MM.1S (cell line): ENCODE measurements around the gene ALDH3B1.

Experiments used
- DNase-seq: peaks from one replicate; pipeline ENCODE4 v3.0.0-alpha.2; 2015
- H2AFZ ChIP-seq: fragments of 300-600 bp; sonication (generic); 2 replicates; pipeline ENCODE4 v1.6.0; 2016; ENCODE audit warnings: antibody characterized with exemption, low read length
- H3F3A ChIP-seq: fragments of 300-600 bp; sonication (generic); 2 replicates; pipeline ENCODE4 v1.6.1; 2016; ENCODE audit warnings: mild to moderate bottlenecking, antibody characterized with exemption, low read length, moderate library complexity, mixed read lengths; ENCODE audit not compliant: insufficient read depth
- H3K27ac ChIP-seq: fragments of 300-600 bp; sonication (generic); 2 replicates; pipeline ENCODE4 v1.5.1; 2016; ENCODE audit warnings: mild to moderate bottlenecking, low read length
- H3K27me3 ChIP-seq: fragments of 300-600 bp; sonication (generic); replicated peaks from 2 replicates; pipeline ENCODE4 v1.6.0; 2016; ENCODE audit warnings: low read length; ENCODE audit not compliant: insufficient read depth
- H3K36me3 ChIP-seq: fragments of 300-600 bp; sonication (generic); replicated peaks from 2 replicates; pipeline ENCODE4 v1.6.1; 2016; ENCODE audit warnings: mild to moderate bottlenecking, low read length, mixed read lengths; ENCODE audit not compliant: insufficient read depth
- H3K4me1 ChIP-seq: fragments of 300-600 bp; sonication (generic); 2 replicates; pipeline ENCODE4 v1.6.1; 2016; ENCODE audit warnings: low read length, mixed read lengths
- H3K4me2 ChIP-seq: fragments of 300-600 bp; sonication (generic); 2 replicates; pipeline ENCODE4 v1.6.0; 2016; ENCODE audit warnings: low read depth, low read length
- H3K4me3 ChIP-seq: fragments of 300-600 bp; sonication (generic); 2 replicates; pipeline ENCODE4 v1.5.1; 2016; ENCODE audit warnings: low read length, mixed read lengths
- H3K79me2 ChIP-seq: fragments of 300-600 bp; sonication (generic); 2 replicates; pipeline ENCODE4 v1.6.1; 2016; ENCODE audit warnings: mixed run types, low read length, mixed read lengths
- H3K9ac ChIP-seq: fragments of 300-600 bp; sonication (generic); 2 replicates; pipeline ENCODE4 v1.6.1; 2016; ENCODE audit warnings: low read length, mixed read lengths
- H3K9me2 ChIP-seq: fragments of 300-600 bp; sonication (generic); replicated peaks from 2 replicates; pipeline ENCODE4 v1.6.1; 2016; ENCODE audit warnings: mild to moderate bottlenecking, low read length, mixed read lengths; ENCODE audit not compliant: insufficient read depth
- H3K9me3 ChIP-seq: fragments of 300-600 bp; sonication (generic); replicated peaks from 2 replicates; pipeline ENCODE4 v1.6.1; 2016; ENCODE audit warnings: mild to moderate bottlenecking, low read length, mixed read lengths; ENCODE audit not compliant: insufficient read depth
- H4K20me1 ChIP-seq: fragments of 300-600 bp; sonication (generic); 2 replicates; pipeline ENCODE4 v1.6.1; 2016; ENCODE audit warnings: mild to moderate bottlenecking, low read length, moderate library complexity, mixed read lengths; ENCODE audit not compliant: insufficient read depth
- CTCF ChIP-seq: fragments of 300-600 bp; sonication (generic); IDR thresholded peaks from 2 replicates; pipeline ENCODE4 v1.5.1; 2016; ENCODE audit warnings: antibody characterized with exemption, low read length, mixed read lengths
- EZH2 ChIP-seq: fragments of 300-600 bp; sonication (generic); optimal IDR thresholded peaks from 2 replicates; pipeline ENCODE3; 2017; ENCODE audit warnings: low read depth, mild to moderate bottlenecking, antibody characterized with exemption, low read length, mixed read lengths
- EZH2phosphoT487 ChIP-seq: fragments of 300-600 bp; sonication (generic); IDR thresholded peaks from 2 replicates; pipeline ENCODE4 v1.6.1; 2018; ENCODE audit warnings: antibody characterized with exemption, low read length

The ALDH3B1 gene

GRCh38 chr11:68074584-68075352 is 64.6 kb downstream of the ALDH3B1 start:
- Histone ChIP-seq H3F3A (no peaks in the 10 kb centered on the region), H3K4me2 (no peak overlapping the region), H3K9ac (no peak overlapping the region), H4K20me1 (no peaks in the 10 kb centered on the region), H3K79me2 (no peaks in the 10 kb centered on the region), H2AFZ (no peak overlapping the region), H3K36me3 (no peaks in the 10 kb centered on the region), H3K4me3 (no peak overlapping the region), H3K27me3 (no peaks in the 10 kb centered on the region), H3K9me3 (no peaks in the 10 kb centered on the region), H3K27ac (no peak overlapping the region), H3K4me1 (no peaks in the 10 kb centered on the region), H3K9me2 (no peaks in the 10 kb centered on the region)
- DNase-seq: no peak
- TF ChIP-seq EZH2phosphoT487: no peak
- no peak for TF ChIP-seq EZH2
- TF ChIP-seq CTCF: no peak

GRCh38 chr11:68076371-68077042 is 66.4 kb downstream of the ALDH3B1 start:
- Histone ChIP-seq H3K4me1 (no peaks in the 10 kb centered on the region), H3K27ac (no peak overlapping the region), H3K36me3 (no peaks in the 10 kb centered on the region), H4K20me1 (no peaks in the 10 kb centered on the region), H3K4me3 (no peak overlapping the region), H3K9me3 (no peaks in the 10 kb centered on the region), H3F3A (no peaks in the 10 kb centered on the region), H3K27me3 (no peaks in the 10 kb centered on the region), H3K4me2 (no peak overlapping the region), H3K9me2 (no peaks in the 10 kb centered on the region), H2AFZ (no peak overlapping the region), H3K79me2 (no peaks in the 10 kb centered on the region), H3K9ac (no peak overlapping the region)
- DNase-seq: no peak
- TF ChIP-seq EZH2phosphoT487 (no peak), CTCF (no peak), EZH2 (no peak)

- Histone ChIP-seq H3K4me1 (no peaks in the 10 kb centered on the region), H3K4me2 (no peak overlapping the region), H3K9me3 (no peaks in the 10 kb centered on the region), H3K4me3 (no peak overlapping the region), H3K79me2 (no peaks in the 10 kb centered on the region), H3K9ac (no peak overlapping the region), H3K27ac (no peak overlapping the region), H3F3A (no peaks in the 10 kb centered on the region), H3K27me3 (no peaks in the 10 kb centered on the region), H4K20me1 (no peaks in the 10 kb centered on the region), H2AFZ (no peak overlapping the region), H3K36me3 (no peaks in the 10 kb centered on the region), H3K9me2 (no peaks in the 10 kb centered on the region)
- no peak for DNase-seq
- TF ChIP-seq CTCF: no peak
- no peak for TF ChIP-seq EZH2
- no peak for TF ChIP-seq EZH2phosphoT487
These were observed 67.8 kb downstream of the ALDH3B1 start for GRCh38 chr11:68077617-68078582.
